ENCODE data around the gene ARHGAP26.

ARHGAP26 gene

GRCh38 chr5:142900927-142901326, 130.8 kb downstream of the ARHGAP26 start:
- TF ChIP-seq SIN3A (IDR thresholded peaks at IDR 0.05; ENCODE audit: borderline replicate concordance, insufficient read depth, low read length) (no peak), POLR2AphosphoS5 (IDR thresholded peaks at IDR 0.05; ENCODE audit: low read depth, low read length) (no peak), FOXP2 (optimal IDR thresholded peaks at IDR 0.05; ENCODE audit: borderline replicate concordance, extremely low read depth, extremely low read length, insufficient read depth) (no peak), TAF1 (IDR thresholded peaks at IDR 0.05; ENCODE audit: borderline replicate concordance, insufficient read depth, low read length) (no peak)
- TF ChIP-seq, protein P1, sequence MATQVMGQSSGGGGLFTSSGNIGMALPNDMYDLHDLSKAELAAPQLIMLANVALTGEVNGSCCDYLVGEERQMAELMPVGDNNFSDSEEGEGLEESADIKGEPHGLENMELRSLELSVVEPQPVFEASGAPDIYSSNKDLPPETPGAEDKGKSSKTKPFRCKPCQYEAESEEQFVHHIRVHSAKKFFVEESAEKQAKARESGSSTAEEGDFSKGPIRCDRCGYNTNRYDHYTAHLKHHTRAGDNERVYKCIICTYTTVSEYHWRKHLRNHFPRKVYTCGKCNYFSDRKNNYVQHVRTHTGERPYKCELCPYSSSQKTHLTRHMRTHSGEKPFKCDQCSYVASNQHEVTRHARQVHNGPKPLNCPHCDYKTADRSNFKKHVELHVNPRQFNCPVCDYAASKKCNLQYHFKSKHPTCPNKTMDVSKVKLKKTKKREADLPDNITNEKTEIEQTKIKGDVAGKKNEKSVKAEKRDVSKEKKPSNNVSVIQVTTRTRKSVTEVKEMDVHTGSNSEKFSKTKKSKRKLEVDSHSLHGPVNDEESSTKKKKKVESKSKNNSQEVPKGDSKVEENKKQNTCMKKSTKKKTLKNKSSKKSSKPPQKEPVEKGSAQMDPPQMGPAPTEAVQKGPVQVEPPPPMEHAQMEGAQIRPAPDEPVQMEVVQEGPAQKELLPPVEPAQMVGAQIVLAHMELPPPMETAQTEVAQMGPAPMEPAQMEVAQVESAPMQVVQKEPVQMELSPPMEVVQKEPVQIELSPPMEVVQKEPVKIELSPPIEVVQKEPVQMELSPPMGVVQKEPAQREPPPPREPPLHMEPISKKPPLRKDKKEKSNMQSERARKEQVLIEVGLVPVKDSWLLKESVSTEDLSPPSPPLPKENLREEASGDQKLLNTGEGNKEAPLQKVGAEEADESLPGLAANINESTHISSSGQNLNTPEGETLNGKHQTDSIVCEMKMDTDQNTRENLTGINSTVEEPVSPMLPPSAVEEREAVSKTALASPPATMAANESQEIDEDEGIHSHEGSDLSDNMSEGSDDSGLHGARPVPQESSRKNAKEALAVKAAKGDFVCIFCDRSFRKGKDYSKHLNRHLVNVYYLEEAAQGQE (IDR thresholded peaks at IDR 0.05; ENCODE audit: insufficient read depth in 1 of 2, low read depth in 2 of 2, low read length in 2 of 2) = no peak

GRCh38 chr5:142901476-142902185, 131.5 kb downstream of the ARHGAP26 start:
- TF ChIP-seq POLR2AphosphoS5 (IDR thresholded peaks at IDR 0.05; ENCODE audit: low read depth, low read length) (no peak), FOXP2 (optimal IDR thresholded peaks at IDR 0.05; ENCODE audit: borderline replicate concordance, extremely low read depth, extremely low read length, insufficient read depth) (no peak), TAF1 (IDR thresholded peaks at IDR 0.05; ENCODE audit: borderline replicate concordance, insufficient read depth, low read length) (no peak), SIN3A (IDR thresholded peaks at IDR 0.05; ENCODE audit: borderline replicate concordance, insufficient read depth, low read length) (no peak)
- TF ChIP-seq, protein P1 (IDR thresholded peaks at IDR 0.05; ENCODE audit: insufficient read depth in 1 of 2, low read depth in 2 of 2, low read length in 2 of 2) = no peak

DNA sequence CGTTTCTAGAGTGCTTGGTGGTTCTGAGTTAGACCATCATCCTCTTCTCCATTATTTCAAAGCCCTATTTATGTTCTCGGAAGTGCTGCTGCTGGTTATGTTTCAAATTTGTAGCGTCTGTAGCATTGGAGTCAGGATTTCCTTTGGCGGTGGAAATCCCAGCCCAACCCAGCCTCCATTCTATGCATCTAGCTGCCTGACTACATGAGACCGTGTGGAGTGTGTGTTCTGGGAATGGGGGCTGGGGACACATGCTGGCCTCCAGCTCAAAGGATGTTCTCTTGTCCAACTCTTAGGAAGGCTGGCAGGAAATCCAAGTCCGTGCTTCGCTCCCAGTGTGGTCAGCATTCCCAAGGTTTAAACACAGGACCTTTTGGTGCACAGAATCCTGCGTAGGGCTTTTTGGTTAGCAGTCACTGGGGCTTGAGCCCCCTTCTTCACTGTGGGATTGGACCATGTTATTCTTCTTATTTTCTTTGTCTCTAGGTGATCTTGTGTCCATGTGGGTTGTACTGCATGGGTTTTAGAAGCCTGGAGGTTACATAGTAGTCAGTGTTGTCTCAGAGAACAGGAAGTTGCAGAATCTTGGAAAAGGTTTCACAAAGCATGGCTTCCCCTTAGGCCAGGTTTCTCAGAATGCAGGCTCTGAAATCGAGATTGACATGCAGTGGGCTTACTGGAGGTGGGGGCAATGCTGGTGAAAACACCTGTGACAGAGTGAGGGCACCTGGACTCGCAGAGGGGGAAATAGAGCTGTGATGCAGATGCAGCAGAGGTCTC, 132.2 kb downstream of the ARHGAP26 start:
- no peak for TF ChIP-seq SIN3A (IDR thresholded peaks at IDR 0.05; ENCODE audit: borderline replicate concordance, insufficient read depth, low read length)
- TF ChIP-seq, protein P1 (IDR thresholded peaks at IDR 0.05; ENCODE audit: insufficient read depth in 1 of 2, low read depth in 2 of 2, low read length in 2 of 2) = no peak
- no peak for TF ChIP-seq POLR2AphosphoS5 (IDR thresholded peaks at IDR 0.05; ENCODE audit: low read depth, low read length)
- no peak for TF ChIP-seq FOXP2 (optimal IDR thresholded peaks at IDR 0.05; ENCODE audit: borderline replicate concordance, extremely low read depth, extremely low read length, insufficient read depth)
- TF ChIP-seq TAF1 (IDR thresholded peaks at IDR 0.05; ENCODE audit: borderline replicate concordance, insufficient read depth, low read length) = no peak

GRCh38 chr5:142904416-142904815, 134.2 kb downstream of the ARHGAP26 start:
- TF ChIP-seq POLR2AphosphoS5 (IDR thresholded peaks at IDR 0.05; ENCODE audit: low read depth, low read length) = no peak
- TF ChIP-seq, protein P1 (IDR thresholded peaks at IDR 0.05; ENCODE audit: insufficient read depth in 1 of 2, low read depth in 2 of 2, low read length in 2 of 2) = no peak
- TF ChIP-seq TAF1 (IDR thresholded peaks at IDR 0.05; ENCODE audit: borderline replicate concordance, insufficient read depth, low read length) = no peak
- TF ChIP-seq SIN3A (IDR thresholded peaks at IDR 0.05; ENCODE audit: borderline replicate concordance, insufficient read depth, low read length) = no peak
- TF ChIP-seq FOXP2 (optimal IDR thresholded peaks at IDR 0.05; ENCODE audit: borderline replicate concordance, extremely low read depth, extremely low read length, insufficient read depth) = no peak

Measured in PFSK-1 (cell line).